Loucy (cell line): ENCODE results near the gene COX10.

Source experiments
- CTCF ChIP-seq: fragments of 200-600 bp; sonication (generic); conservative IDR thresholded peaks from 2 replicates; pipeline ENCODE4 v1.5.1; 2014; ENCODE audit warnings: mild to moderate bottlenecking, antibody characterized with exemption, low read length
- EZH2phosphoT487 ChIP-seq: fragments of 200-600 bp; IDR thresholded peaks from 2 replicates; pipeline ENCODE4 v1.6.1; 2018; ENCODE audit warnings: antibody characterized with exemption, mild to moderate bottlenecking, moderate library complexity, borderline replicate concordance

- TF ChIP-seq CTCF (no peak), EZH2phosphoT487 (no peak)
Measured at GRCh38 chr17:14161419-14161818, 92.1 kb downstream of the COX10 start.
